Hepatocyte (in vitro differentiated cells): Measurements from ENCODE around the gene NUDT4B. TPM values are rescaled to one million over a fixed set of nuclear protein-coding genes. Genes with fewer than 3 reads are reported as not detected.
"Not testable (repeated sequence)": the region's sequence is repeated elsewhere in the genome, so short reads cannot be mapped to it uniquely, and the experiment has no call there.

Source experiments
- DNase-seq: peaks from one replicate; pipeline ENCODE4 v3.0.0-alpha.2; 2016; ENCODE audit warnings: low spot score
- H2AFZ ChIP-seq: fragments of 200-600 bp; sonication (generic); 2 replicates; pipeline ENCODE4 v1.6.0; 2016; ENCODE audit warnings: antibody characterized with exemption, mild to moderate bottlenecking
- H3K27ac ChIP-seq: fragments of 200-600 bp; sonication (generic); 2 replicates; pipeline ENCODE4 v1.5.1; 2016; ENCODE audit warnings: mild to moderate bottlenecking
- H3K27me3 ChIP-seq: fragments of 200-600 bp; sonication (generic); 2 replicates; pipeline ENCODE4 v1.6.1; 2016
- H3K36me3 ChIP-seq: fragments of 200-600 bp; sonication (generic); replicated peaks from 2 replicates; pipeline ENCODE4 v1.5.1; 2016; ENCODE audit warnings: low read depth; ENCODE audit not compliant: insufficient read depth
- H3K4me1 ChIP-seq: fragments of 200-600 bp; sonication (generic); 2 replicates; pipeline ENCODE4 v1.5.1; 2016; ENCODE audit warnings: mild to moderate bottlenecking, moderate library complexity; ENCODE audit not compliant: insufficient read depth
- H3K4me2 ChIP-seq: fragments of 200-600 bp; sonication (generic); 2 replicates; pipeline ENCODE4 v1.6.0; 2016
- H3K4me3 ChIP-seq: fragments of 200-600 bp; sonication (generic); 2 replicates; pipeline ENCODE4 v1.5.1; 2016; ENCODE audit warnings: mild to moderate bottlenecking
- H3K79me2 ChIP-seq: fragments of 200-600 bp; sonication (generic); 2 replicates; pipeline ENCODE4 v1.6.0; 2017; ENCODE audit warnings: mild to moderate bottlenecking
- H3K9me2 ChIP-seq: fragments of 200-600 bp; sonication (generic); replicated peaks from 2 replicates; pipeline ENCODE4 v1.6.0; 2017; ENCODE audit warnings: mild to moderate bottlenecking; ENCODE audit not compliant: insufficient read depth
- H3K9me3 ChIP-seq: fragments of 200-600 bp; sonication (generic); 2 replicates; pipeline ENCODE4 v1.5.1; 2016; ENCODE audit warnings: low read depth, mild to moderate bottlenecking
- H4K20me1 ChIP-seq: fragments of 200-600 bp; sonication (generic); 2 replicates; pipeline ENCODE4 v1.6.0; 2016; ENCODE audit warnings: mild to moderate bottlenecking; ENCODE audit not compliant: insufficient read depth, poor library complexity, severe bottlenecking
- WGBS: methylation state at CpG from one replicate; pipeline ENCODE4 v1.1.6; 2016; ENCODE audit warnings: low lambda C conversion rate; ENCODE audit errors: missing lambda C conversion rate; 5-methylcytosine and 5-hydroxymethylcytosine counted together
- polyA plus RNA-seq: library from polyadenylated mRNA; unstranded; fragments of >200 nt; fragmentation: Nextera tagmentation; extraction: Ambion mirVana; gene quantifications from 2 replicates; pipeline ENCODE4 v1.2.1, GENCODE V29; 2016
- total RNA-seq: library from RNA; depleted of rRNA; stranded (reverse); fragments of >200 nt; gene quantifications from 2 replicates; pipeline ENCODE4 v1.2.3, GENCODE V29; 2014

Gene NUDT4B
- total and polyA plus RNA-seq, 2 experiments from 2014 or later, result 11.6 to 107 TPM

DNA sequence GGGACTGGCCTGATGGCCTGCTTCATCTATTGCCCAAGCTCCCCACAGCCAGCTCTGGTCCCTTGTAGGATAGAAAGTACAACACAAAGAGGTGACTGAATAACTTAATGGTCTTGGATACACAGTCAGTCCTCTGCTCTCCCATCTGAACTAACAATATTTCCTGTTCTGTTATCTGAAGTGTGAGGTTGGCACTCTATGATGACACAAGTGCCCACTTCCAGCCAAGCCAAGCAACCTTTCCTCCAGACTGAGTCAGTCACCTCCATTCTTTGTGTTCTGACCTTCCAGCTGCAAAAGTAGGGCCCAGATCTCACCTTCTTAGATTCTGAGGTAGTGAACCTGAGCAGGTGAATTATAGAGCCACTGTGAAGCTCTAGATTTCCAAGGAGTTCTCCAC, 8.9 kb downstream of the NUDT4B start:
- H3K4me1 ChIP-seq, H3K4me3 ChIP-seq, H3K4me2 ChIP-seq, H3K27me3 ChIP-seq, H3K79me2 ChIP-seq, H3K36me3 ChIP-seq, H3K27ac ChIP-seq, H4K20me1 ChIP-seq, H2AFZ ChIP-seq, DNase-seq, H3K9me2 ChIP-seq, H3K9me3 ChIP-seq: not testable (repeated sequence)

DNA sequence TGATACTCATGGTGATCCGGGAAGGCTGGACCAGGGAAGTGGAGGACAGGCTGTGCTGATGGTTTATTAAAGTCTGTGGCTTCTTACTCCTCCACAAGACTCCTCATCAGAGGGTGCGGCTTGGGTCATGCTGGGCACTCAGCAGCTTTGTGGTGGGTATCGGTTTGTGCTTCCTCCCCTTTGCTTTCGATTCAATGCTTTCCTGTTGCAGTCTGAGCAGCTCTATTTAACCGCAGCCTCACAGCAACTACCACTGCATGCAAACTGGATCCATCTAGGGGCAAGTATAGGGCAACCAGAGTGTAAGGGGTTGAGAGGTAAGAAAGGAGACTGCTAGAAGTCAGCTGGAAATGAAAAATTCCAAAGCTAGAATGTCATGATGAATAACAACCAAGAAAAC, 9.8 kb downstream of the NUDT4B start:
- H3K4me3 ChIP-seq, H3K9me3 ChIP-seq, H3K36me3 ChIP-seq, DNase-seq, H3K27ac ChIP-seq, H3K9me2 ChIP-seq, H3K27me3 ChIP-seq, H3K4me1 ChIP-seq, H3K79me2 ChIP-seq, H2AFZ ChIP-seq, H4K20me1 ChIP-seq, H3K4me2 ChIP-seq: not testable (repeated sequence)
- no CpG with 5 or more reads among the region's 5 CpGs for WGBS

DNA sequence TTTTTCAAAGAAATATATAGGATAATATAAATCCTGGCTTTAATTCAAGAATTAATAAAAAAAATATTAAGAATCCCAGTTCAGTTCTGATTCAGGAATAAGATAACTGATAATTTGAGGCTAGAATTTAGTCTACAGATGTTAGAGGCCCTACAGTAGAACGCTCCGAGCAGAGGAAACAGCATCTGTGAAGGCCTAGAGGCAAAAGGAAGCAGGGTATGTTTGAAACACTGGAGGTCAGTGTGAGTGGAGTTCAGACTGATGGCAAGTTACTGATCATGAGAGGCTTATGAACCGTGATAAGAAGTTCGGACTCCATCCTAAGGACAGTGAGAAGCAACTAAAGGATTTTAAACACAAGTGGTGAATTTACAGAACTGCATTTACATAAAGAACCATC, 10.4 kb downstream of the NUDT4B start:
- WGBS, result no CpG with 5 or more reads among the region's 4 CpGs
- not testable (repeated sequence) for H3K79me2 ChIP-seq, H3K4me1 ChIP-seq, DNase-seq, H3K9me2 ChIP-seq, H3K27ac ChIP-seq, H3K27me3 ChIP-seq, H3K4me3 ChIP-seq, H3K9me3 ChIP-seq, H3K4me2 ChIP-seq, H4K20me1 ChIP-seq, H2AFZ ChIP-seq, H3K36me3 ChIP-seq

DNA sequence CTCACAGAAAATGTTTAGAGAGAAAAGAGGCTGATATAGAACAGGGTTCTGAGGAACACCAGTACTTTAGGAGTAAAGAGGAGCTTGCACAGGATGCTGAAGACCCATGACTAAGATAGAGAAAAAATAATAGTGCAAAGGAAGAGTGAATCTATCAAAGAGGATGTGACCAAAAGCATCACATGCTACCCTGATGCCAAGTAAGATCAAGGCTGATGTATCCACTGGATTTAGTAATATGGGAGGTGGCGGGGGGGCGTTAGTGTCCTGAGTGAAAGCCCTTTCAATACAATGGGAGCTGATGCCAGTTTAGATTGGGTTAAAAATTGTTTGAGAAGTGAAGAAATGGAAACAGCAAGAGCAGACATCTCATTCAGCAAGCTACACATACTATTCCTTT, 11.2 kb downstream of the NUDT4B start:
- not testable (repeated sequence) for H3K27me3 ChIP-seq, H3K36me3 ChIP-seq, DNase-seq

DNA sequence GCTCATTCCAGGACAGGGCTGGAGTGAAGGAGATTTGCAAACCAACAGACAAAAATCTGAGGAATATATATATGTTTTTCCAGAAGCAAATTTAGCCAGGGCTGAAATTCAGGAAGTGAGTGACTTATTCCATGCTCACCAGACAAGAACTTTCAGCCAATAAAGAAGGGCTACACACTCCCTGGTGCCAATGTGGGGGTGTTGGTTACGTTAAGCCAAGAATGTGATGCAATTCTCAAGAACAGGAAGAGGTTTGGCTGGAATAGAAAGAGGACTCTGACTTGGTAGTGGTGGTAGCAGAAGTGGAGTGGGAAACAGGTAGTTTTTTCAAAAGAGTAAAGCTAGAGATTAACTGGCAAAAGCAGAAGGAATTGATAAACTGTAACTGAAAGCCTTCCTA, 11.6 kb downstream of the NUDT4B start:
- H3K4me1 ChIP-seq, H4K20me1 ChIP-seq, H3K4me3 ChIP-seq, H3K79me2 ChIP-seq, H3K36me3 ChIP-seq, H3K27me3 ChIP-seq, H3K9me2 ChIP-seq, H3K9me3 ChIP-seq, H2AFZ ChIP-seq, H3K4me2 ChIP-seq, DNase-seq, H3K27ac ChIP-seq: not testable (repeated sequence)
- WGBS, result no CpG with 5 or more reads among the region's 1 CpG

More for the DNA sequence above, 11.2 kb downstream of the NUDT4B start:
- not testable (repeated sequence) for H2AFZ ChIP-seq, H3K4me2 ChIP-seq, H4K20me1 ChIP-seq, H3K27ac ChIP-seq, H3K9me2 ChIP-seq, H3K4me1 ChIP-seq, H3K79me2 ChIP-seq, H3K9me3 ChIP-seq, H3K4me3 ChIP-seq
- WGBS, result 80% methylated on average over 2 of the region's 2 CpGs

DNA sequence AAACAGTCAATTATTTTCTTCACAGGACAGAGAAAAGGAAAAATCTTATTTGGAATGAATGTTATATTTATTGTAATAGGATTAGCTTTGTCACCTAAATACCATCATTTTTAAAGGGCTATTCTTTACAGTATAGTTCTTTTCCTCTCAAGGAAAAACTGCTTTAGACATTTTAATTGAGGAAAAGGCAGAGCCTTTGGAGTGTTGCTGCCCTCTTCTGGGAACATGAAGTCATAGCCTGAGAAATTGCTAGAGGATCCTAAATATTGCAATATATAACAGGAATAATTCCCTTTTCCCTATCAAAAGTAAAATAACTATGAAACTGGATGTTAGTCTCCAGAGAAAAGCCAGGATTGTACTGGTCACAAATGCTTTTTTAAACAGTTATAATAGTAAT, 12.8 kb downstream of the NUDT4B start:
- H3K27ac ChIP-seq, H3K9me3 ChIP-seq, H3K9me2 ChIP-seq, H3K4me3 ChIP-seq, H3K4me2 ChIP-seq, H3K27me3 ChIP-seq, H2AFZ ChIP-seq, H3K36me3 ChIP-seq, H3K79me2 ChIP-seq, H4K20me1 ChIP-seq, H3K4me1 ChIP-seq, DNase-seq: not testable (repeated sequence)

DNA sequence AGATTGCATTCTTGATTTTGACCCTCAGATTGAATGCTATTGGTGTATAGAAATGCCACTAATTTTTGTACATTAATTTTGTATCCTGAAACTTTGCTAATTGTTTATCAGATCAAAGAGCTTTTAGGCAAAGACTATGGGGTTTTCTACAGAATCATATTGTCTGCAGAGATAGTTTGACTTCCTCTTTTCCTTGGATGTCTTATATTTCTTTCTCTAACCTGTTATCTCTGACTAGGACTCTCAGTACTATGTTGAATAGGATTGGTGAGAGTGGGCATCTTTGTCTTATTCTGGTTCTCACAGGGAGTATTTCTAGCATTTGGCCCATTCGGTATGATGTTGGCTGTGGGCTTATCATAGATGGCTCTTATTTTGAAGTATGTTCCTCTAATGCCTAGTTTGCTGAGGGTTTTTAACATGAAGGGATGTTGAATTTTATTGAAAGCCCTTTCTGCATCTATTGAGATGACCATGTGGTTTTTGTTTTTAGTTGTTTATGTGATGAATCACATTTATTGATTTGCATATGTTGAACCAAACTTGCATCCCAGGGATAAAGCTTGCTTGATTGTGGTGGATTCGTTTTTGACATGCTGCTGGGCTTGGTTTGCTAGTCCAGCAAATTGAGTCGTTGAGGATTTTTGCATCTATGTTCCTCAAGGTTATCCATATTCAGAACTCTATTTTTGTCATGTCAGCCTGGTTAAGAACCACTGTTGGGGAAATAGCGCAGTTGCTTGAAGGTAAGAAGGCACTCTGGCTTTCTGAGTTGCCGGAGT, 16.9 kb downstream of the NUDT4B start:
- H3K4me1 ChIP-seq, H3K27ac ChIP-seq, H3K9me2 ChIP-seq, H3K4me3 ChIP-seq, H3K4me2 ChIP-seq, H3K9me3 ChIP-seq, H2AFZ ChIP-seq, DNase-seq, H4K20me1 ChIP-seq, H3K27me3 ChIP-seq, H3K36me3 ChIP-seq, H3K79me2 ChIP-seq: not testable (repeated sequence)
- no CpG with 5 or more reads among the region's 5 CpGs for WGBS

DNA sequence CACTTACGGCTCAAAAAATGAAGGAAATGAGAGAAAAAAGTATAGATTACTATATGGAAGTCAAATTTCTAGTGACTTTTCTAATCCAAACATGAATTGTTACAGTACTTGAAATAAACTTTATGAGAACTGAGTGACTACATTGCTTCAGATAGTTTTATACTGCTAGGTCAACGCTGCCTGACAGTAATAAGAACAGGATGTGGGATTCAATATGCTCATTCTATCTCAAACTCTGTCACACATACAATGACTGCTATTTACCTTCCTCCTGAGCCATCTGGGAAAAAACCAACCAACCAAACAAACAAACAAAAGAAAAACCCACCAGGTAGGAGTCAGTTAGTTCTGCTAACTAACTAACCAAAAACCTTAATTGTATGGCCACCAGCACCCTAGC, 20.0 kb downstream of the NUDT4B start:
- H3K4me3 ChIP-seq, H3K9me2 ChIP-seq, H3K4me1 ChIP-seq, H4K20me1 ChIP-seq, H3K27me3 ChIP-seq, H3K36me3 ChIP-seq, H2AFZ ChIP-seq, DNase-seq, H3K27ac ChIP-seq, H3K9me3 ChIP-seq, H3K79me2 ChIP-seq, H3K4me2 ChIP-seq: not testable (repeated sequence)
- no CpG with 5 or more reads among the region's 2 CpGs for WGBS

DNA sequence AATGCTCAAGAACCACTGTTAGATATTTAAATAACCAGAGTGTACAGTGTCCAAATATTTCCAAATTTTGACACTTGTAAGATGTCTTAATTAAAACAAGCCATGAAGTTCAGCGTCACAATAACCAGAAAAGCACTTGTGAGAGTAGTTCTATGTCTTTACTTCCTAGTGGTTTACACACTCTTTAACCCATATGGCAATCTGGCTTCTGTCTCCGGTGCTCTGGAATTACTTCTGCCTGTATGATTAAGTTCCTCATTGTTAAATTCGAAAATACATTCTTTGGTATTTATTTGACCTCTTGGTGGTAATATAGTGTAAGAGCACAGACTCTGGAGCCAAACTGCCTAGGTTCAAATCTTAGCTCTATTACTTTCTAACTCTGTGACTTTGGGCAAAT, 20.9 kb downstream of the NUDT4B start:
- not testable (repeated sequence) for H3K4me3 ChIP-seq, H4K20me1 ChIP-seq, H3K4me2 ChIP-seq, H3K27ac ChIP-seq, DNase-seq, H3K27me3 ChIP-seq, H3K4me1 ChIP-seq, H3K9me3 ChIP-seq, H3K9me2 ChIP-seq, H3K79me2 ChIP-seq, H2AFZ ChIP-seq, H3K36me3 ChIP-seq
- no CpG with 5 or more reads among the region's 3 CpGs for WGBS
